Fibroblast of lung (primary cell): ENCODE data around the gene MGAT3.

ENCODE experiments used
- EZH2 ChIP-seq: IDR thresholded peaks from 2 replicates; pipeline ENCODE4 v1.5.1; 2012; ENCODE audit warnings: low read length, control low read depth, mild to moderate bottlenecking; ENCODE audit errors: missing control alignments
- TF ChIP-seq, protein P1 (sequence below), 2 donors: IDR thresholded peaks in 1 of 2; conservative IDR thresholded peaks in 1 of 2; 1 replicate in 1 of 2; 2 replicates in 1 of 2; pipeline ENCODE4 v1.5.1; 2011 to 2012; ENCODE audit warnings: low read length in 2 of 2, control low read depth in 1 of 2, inconsistent platforms in 1 of 2, low read depth in 1 of 2, mild to moderate bottlenecking in 1 of 2

DNA sequence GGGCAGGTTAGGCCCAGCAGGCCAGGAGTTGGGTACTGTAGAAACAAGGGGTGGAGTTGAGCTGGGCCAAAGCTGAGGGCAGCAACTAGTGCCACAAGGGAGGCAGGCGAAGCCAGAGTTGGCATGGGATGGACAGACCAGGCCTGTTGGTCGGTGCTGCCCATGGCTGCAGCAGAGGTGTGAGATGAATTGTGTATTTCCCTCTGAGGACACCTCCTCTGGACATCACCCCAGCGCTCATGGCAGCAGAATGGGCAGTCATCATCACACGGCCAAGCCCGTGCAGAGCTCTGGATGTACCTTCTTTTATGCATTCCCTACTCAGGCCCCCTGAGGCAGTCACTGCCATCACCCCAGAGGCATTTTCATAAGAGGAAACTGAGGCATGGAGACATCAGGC is 36.9 kb upstream of the MGAT3 start:
- no peak for TF ChIP-seq EZH2
- TF ChIP-seq, protein P1, sequence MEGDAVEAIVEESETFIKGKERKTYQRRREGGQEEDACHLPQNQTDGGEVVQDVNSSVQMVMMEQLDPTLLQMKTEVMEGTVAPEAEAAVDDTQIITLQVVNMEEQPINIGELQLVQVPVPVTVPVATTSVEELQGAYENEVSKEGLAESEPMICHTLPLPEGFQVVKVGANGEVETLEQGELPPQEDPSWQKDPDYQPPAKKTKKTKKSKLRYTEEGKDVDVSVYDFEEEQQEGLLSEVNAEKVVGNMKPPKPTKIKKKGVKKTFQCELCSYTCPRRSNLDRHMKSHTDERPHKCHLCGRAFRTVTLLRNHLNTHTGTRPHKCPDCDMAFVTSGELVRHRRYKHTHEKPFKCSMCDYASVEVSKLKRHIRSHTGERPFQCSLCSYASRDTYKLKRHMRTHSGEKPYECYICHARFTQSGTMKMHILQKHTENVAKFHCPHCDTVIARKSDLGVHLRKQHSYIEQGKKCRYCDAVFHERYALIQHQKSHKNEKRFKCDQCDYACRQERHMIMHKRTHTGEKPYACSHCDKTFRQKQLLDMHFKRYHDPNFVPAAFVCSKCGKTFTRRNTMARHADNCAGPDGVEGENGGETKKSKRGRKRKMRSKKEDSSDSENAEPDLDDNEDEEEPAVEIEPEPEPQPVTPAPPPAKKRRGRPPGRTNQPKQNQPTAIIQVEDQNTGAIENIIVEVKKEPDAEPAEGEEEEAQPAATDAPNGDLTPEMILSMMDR (conservative IDR thresholded peaks at IDR 0.05 in 1 of 2, IDR thresholded peaks at IDR 0.05 in 1 of 2; ENCODE audit: low read depth in 1 of 2, low read length in 2 of 2): no peak
